GM18519 (cell line): ENCODE measurements around the gene APCDD1L.
"Not testable (repeated sequence)": the region's sequence is repeated elsewhere in the genome, so short reads cannot be mapped to it uniquely, and the experiment has no call there.

ENCODE experiments used
- ATAC-seq: cut with Tn5 transposase; IDR thresholded peaks from one replicate; pipeline ENCODE4 v1.9.1; 2021; ENCODE audit warnings: mild to moderate bottlenecking, moderate library complexity; ENCODE audit not compliant: unreplicated experiment, low FRiP score

Gene APCDD1L

DNA sequence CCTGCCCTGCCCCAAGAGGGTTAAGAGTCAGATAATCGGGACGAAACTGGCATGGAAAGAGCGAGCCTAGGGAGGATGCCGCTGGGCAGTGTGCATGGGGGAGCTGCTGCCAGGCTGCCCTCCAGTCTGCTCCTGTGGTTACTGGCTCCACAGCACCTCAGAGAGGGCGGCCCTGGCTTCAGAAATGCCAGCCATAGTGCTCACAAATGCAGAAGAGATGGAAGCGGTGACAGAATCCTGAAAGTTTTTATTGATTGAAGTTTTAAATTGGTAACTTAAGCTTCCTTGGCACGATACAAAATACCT, 68.3 kb downstream of the APCDD1L start:
- no peak for ATAC-seq

DNA sequence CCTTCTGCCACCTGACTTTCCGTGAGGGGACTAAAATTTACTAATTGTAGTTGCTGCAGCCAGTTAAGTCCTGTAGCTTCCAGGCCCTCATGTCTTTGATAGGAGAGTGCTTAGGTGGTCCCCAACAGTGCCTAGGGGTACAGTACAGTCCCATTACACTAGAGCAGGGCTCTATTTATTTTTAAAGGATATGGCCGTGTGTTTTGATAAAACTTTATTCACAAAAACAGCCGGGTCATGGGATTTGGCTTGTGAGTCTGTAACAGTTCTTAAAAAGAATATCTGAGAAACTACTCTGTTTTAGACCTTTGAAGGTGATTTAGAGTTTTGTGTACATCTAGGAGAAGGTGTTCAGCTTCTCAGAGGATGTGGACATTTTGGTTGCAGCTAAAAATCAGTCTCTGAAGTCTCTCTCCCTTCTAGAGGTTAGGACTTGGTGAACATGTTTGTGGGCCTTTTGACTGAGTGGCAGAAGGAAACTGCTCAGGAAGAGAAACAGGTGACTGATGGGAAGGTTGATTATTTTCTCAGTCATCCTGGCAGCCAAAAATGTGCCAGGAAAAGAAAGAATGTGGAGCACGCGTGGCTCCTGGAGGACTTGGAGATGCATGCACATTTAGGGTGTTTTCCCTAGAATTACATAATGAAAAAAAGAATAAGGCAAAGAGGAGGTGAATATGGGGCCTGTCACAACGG, 68.8 kb downstream of the APCDD1L start:
- ATAC-seq = no peak

DNA sequence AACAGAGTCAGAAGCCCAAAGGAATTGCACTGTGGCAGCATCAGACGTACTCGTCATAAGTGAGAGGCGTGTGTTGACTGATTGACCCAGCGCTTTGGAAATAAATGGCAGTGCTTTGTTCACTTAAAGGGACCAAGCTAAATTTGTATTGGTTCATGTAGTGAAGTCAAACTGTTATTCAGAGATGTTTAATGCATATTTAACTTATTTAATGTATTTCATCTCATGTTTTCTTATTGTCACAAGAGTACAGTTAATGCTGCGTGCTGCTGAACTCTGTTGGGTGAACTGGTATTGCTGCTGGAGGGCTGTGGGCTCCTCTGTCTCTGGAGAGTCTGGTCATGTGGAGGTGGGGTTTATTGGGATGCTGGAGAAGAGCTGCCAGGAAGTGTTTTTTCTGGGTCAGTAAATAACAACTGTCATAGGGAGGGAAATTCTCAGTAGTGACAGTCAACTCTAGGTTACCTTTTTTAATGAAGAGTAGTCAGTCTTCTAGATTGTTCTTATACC, 70.4 kb downstream of the APCDD1L start:
- ATAC-seq = no peak

DNA sequence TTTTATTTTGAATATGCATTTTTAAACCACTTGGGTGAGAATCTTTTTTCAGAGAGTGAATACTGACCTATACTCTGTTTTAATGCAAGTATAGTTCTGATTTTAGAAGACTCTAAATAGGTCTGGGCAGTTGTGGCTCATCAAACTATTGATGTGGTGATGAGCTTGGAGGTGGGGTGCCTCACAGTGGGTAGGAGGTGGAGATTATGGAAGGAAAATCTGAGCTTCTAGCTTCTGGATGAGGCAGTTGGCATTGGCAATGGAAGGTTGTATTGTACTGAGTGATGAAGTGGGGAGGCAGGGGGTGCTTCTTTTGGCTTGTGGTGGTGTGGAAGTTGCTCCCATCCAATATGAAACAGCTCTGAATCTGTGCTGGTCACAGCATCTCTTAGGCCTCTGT, 73.5 kb downstream of the APCDD1L start:
- no peak for ATAC-seq

GRCh38 chr20:58440021-58440767, 75.0 kb downstream of the APCDD1L start:
- no peak for ATAC-seq

- no peak for ATAC-seq
Observed at GRCh38 chr20:58438970-58439808, 76.0 kb downstream of the APCDD1L start.

DNA sequence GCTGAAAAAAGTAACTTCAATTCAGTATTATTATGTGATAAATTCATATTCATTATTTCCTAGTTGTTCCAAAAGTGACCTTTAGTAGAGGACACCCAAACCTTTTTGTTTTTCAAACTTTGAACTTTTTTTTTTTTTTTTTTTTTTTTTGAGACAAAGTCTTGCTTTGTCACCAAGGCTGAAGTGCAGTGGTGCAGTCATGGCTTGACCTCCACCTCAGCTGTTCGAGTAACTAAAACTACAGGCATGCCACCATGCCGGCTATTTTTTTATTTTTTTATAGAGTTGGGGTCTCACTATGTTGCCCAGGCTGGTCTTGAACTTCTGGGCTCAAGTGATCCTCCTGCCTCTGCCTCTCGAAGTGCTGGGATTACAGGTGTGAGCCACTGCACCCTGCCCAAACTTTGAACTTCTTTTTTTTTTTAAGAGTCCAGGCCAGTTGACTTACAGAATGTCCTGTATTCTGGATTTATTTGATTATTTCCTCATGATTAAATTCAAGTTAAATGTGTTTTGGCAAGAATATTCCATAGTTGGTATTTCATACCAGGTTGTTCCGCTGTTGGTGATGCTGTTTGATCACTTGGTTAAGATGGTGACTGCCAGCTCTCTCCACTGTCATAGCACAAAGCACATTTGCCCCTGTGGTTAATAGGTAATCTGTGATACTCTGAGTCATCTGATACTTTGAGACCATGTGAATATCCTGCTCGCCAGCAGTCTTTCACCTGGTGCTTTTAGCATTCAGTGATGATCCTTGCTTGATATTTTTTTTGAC, 78.1 kb downstream of the APCDD1L start:
- ATAC-seq = no peak

DNA sequence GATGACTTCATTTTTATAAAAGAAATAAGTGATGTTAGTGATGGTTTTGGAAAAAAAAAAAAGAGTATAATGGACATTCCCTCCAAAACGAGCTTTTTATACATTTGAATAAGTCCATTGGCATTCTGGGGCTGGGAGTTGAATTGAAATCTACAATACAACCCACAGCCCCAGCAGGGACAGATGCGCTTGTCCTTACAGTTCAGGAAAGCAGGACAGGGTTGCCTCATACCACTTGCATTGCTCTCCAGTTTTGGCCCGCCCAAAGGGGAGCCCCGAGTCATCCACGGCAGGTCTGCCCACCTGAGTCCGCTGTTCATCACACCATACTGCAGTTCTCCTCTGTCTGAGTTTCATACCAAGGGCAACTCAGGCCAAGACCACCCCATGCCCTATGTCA, 80.0 kb downstream of the APCDD1L start:
- no peak for ATAC-seq

- no peak for ATAC-seq
Observed at GRCh38 chr20:58434326-58434725, 80.9 kb downstream of the APCDD1L start.

GRCh38 chr20:58433759-58434158, 81.4 kb downstream of the APCDD1L start:
- no peak for ATAC-seq

DNA sequence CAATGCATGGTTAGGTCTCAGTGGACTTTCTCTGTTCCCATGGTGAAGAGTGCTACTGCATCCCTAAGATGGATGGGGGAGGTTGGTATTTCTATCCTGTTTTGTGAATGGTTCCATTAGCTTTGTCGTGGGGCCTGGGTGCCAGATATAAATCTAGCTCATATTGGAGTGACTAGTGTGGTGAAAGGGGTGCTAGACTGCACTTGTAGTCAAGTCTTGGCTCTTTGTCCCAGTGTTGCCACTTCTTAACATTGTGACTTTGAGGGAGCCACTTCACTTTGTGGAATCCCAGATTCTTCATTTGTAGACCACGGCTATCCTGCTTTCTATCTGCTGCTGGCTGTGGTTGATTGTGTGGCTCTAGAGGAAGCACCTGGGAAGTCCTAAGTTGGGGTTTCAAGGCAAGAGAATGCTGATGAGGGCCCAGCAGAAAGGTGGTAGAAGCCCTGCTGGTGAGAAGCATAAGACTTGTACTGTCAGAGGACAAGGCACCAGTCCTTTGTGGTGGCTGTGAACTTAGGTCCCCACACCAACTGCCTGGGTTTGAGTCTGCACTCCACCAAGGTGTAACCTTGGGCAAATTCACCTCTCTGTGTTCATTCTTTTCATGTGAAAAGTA, 82.1 kb downstream of the APCDD1L start:
- ATAC-seq = no peak

DNA sequence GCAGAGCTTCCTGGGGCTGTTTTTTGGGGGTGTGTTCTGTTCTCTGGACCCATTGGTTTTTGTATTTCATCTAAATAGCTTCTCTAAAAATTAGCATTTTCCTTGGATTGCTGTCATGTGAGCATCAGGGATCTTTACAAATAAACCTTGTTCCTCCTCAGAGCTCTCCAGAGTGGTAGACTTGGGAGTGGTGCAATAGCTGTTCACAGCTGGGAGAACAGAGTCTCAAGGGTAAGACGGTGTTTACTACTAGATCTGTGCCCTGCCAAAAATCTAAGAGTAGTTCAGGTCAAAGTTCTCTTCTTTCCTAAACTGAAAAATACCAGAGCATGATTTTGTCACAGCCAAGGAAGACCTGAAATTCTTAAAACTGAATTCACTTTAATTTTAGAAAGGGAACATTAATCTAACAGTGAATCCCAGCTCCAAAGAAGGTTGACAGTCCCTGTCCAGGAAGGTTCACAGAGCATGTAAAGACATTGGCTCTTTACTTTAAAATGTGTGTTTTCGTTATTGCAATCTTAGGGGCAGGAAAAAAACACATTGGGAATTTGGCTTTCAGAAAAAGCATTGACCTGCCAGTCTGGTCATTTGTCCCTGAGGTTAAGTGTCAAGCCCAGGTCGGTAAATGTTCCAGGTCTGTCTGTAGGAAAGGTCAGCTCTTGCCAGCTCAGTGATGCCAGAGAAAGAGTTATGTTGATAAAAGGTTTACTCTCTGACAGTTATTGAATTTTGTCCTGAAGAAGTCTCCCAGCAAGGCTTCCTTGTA, 82.8 kb downstream of the APCDD1L start:
- no peak for ATAC-seq

- no peak for ATAC-seq
Observed at GRCh38 chr20:58431134-58431533, 84.1 kb downstream of the APCDD1L start.

GRCh38 chr20:58429303-58429702, 85.9 kb downstream of the APCDD1L start:
- ATAC-seq = no peak

GRCh38 chr20:58428364-58428763, 86.8 kb downstream of the APCDD1L start:
- no peak for ATAC-seq

DNA sequence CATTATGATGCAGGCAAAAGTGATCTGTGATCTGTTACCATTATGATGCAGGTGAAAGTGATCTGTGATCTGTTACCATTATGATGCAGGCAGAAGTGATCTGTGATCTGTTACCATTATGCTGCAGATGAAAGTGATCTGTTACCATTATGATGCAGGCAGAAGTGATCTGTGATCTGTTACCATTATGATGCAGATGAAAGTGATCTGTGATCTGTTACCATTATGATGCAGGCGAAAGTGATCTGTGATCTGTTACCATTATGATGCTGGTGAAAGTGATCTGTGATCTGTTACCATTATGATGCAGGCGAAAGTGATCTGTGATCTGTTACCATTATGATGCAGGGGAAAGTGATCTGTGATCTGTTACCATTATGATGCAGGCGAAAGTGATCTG, 87.6 kb downstream of the APCDD1L start:
- ATAC-seq = not testable (repeated sequence)

- no peak for ATAC-seq
Observed at GRCh38 chr20:58424218-58424969, 90.8 kb downstream of the APCDD1L start.

GRCh38 chr20:58421497-58421850, 93.7 kb downstream of the APCDD1L start:
- no peak for ATAC-seq
